ENCODE measurements around the gene PTPRK. TPM values are rescaled to one million over a fixed set of nuclear protein-coding genes. Genes with fewer than 3 reads are reported as not detected.

PTPRK gene
- total and polyA plus RNA-seq, 12 donors = 7.5 to 47.7 (median 35.7) TPM

DNA sequence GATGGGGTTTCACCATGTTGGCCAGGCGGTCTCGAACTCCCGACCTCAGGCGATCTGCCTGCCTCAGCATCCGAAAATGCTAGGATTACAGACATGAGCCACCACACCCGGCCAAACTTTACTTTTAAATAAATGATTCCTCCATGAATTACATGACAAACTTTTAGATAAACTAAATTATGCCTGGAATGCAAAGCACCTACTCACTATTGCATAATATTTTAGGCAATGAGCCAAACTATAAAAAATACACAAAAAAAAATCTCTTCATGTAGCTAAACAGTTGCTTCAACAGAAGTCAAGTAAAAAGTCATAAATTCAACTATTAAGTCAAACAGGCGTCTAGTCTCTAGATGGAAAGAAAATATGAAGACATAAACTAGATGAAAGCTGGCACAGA is 56.5 kb downstream of the PTPRK start:
- H3K27ac ChIP-seq = no peak overlapping the region
- DNase-seq (no peak), ATAC-seq (no peak)
- H3K4me1 ChIP-seq = peaks cover 0 to 31% (median 18%) of the 10 kb centered on the region in 9 donors
- TF ChIP-seq, protein P1, sequence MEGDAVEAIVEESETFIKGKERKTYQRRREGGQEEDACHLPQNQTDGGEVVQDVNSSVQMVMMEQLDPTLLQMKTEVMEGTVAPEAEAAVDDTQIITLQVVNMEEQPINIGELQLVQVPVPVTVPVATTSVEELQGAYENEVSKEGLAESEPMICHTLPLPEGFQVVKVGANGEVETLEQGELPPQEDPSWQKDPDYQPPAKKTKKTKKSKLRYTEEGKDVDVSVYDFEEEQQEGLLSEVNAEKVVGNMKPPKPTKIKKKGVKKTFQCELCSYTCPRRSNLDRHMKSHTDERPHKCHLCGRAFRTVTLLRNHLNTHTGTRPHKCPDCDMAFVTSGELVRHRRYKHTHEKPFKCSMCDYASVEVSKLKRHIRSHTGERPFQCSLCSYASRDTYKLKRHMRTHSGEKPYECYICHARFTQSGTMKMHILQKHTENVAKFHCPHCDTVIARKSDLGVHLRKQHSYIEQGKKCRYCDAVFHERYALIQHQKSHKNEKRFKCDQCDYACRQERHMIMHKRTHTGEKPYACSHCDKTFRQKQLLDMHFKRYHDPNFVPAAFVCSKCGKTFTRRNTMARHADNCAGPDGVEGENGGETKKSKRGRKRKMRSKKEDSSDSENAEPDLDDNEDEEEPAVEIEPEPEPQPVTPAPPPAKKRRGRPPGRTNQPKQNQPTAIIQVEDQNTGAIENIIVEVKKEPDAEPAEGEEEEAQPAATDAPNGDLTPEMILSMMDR (IDR thresholded peaks at IDR 0.05) = no peak
- H3K9me3 ChIP-seq = no peaks in the 10 kb centered on the region
- H3K36me3 ChIP-seq = no peaks in the 10 kb centered on the region
- 92 to 96% methylated on average over 7 of the region's 7 CpGs for WGBS, 2 donors
- no peak overlapping the region for H3K4me3 ChIP-seq
- intact Hi-C loops (cut with DNase I) = no loop called here
- H3K27me3 ChIP-seq = no peaks in the 10 kb centered on the region

DNA sequence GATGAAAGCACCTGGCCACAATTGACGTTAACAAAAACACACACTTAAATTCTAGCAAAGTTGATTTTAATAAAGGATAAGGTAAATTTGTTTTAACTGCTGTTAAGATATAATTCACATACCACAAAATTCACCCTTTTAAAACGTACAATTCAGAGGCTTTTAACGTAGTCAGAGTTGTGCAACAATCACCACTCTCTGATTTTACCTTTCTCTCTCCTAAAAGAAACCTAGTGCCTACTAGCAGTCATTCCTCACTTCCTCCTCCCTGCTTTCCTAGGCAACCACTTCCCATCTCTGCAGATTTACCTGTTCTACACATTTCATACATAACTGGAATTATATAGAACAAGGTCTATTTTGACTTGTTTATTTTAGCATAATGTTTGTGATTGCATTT is 58.9 kb downstream of the PTPRK start:
- Histone ChIP-seq H3K36me3 (no peaks in the 10 kb centered on the region), H3K9me3 (no peaks in the 10 kb centered on the region), H3K27me3 (no peaks in the 10 kb centered on the region), H3K27ac (no peak overlapping the region), H3K4me3 (no peak overlapping the region), H3K4me1 (peaks cover 0 to 36% (median 18%) of the 10 kb centered on the region in 9 donors)
- ATAC-seq (no peak), DNase-seq (no peak)
- intact Hi-C loops (cut with DNase I) = no loop called here
- 83 to 86% methylated on average over 3 of the region's 3 CpGs for WGBS, 2 donors
- TF ChIP-seq, protein P1 (IDR thresholded peaks at IDR 0.05) = no peak

DNA sequence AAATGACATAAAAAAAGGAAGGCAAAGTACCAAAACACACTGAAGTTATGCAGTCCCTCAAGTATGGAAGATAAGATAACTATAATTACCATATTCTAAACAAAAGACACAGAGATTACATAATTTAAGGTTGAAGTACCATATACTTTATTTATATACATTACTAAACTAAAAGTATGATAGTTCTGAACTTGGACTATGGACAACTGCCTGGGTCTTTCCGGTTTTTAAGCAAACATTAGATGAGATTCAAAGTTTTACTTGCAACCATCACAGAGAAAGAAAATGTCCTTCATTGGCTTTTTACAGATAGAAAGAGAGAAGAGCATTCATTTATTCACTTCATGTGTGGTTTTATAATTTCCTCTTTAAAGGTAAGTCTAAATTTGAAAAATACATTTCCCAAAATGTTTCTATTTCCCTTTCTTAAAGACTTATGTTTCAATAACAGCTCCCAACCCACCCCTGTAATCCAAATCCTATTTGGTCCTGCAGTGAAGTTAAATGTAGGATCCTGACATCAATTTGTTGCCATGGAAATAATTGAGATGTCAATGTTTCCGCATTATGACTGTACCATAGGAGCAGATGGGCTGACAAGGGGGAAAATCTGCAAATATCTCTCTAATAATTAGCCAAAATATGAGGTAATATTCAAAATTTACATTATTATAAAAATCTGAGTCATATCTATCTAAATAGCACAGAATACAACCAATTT is 63.7 kb downstream of the PTPRK start:
- no peak overlapping the region for H3K27ac ChIP-seq
- intact Hi-C loops (cut with DNase I) = no loop called here
- ATAC-seq (no peak), DNase-seq (no peak)
- no peak overlapping the region for H3K4me3 ChIP-seq
- no peaks in the 10 kb centered on the region for H3K36me3 ChIP-seq
- no peaks in the 10 kb centered on the region for H3K9me3 ChIP-seq
- TF ChIP-seq, protein P1 (IDR thresholded peaks at IDR 0.05) = no peak
- H3K4me1 ChIP-seq = peaks cover 0 to 29% (median 0%) of the 10 kb centered on the region in 9 donors
- no peaks in the 10 kb centered on the region for H3K27me3 ChIP-seq
- 94 to 100% methylated on average over 2 of the region's 2 CpGs for WGBS, 2 donors

DNA sequence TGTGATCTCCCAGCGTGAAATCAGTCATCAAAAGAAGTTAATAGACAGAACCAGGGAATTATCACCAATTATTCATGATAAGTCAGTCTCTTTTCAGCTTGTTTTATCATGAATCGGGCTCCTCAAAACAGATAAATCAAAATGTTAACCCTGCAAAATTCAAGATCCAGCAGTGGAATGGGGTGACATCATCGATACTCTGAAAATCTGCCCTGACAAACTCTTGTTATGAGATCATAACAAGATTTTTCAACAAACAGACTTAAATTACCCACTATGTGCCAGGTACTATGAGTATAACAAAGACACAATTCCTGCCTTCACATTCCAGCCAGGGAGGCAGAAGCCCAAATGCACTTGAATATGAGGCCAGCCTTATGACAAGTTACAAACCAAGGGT is 64.4 kb downstream of the PTPRK start:
- WGBS, 2 donors = 92 to 94% methylated on average over 3 of the region's 3 CpGs
- intact Hi-C loops (cut with DNase I) = no loop called here

More for the DNA sequence above, 64.4 kb downstream of the PTPRK start:
- Histone ChIP-seq H3K4me3 (no peak overlapping the region), H3K9me3 (no peaks in the 10 kb centered on the region), H3K4me1 (peaks cover 0 to 29% (median 0%) of the 10 kb centered on the region in 9 donors), H3K36me3 (no peaks in the 10 kb centered on the region), H3K27me3 (no peaks in the 10 kb centered on the region), H3K27ac (no peak overlapping the region)
- ATAC-seq (no peak), DNase-seq (no peak)
- TF ChIP-seq, protein P1 (IDR thresholded peaks at IDR 0.05) = no peak
